ENCODE measurements around the gene DDX20. TPM values are rescaled to one million over a fixed set of nuclear protein-coding genes. Genes with fewer than 3 reads are reported as not detected.

DDX20 gene
- polyA plus RNA-seq, 1 experiment = 6.9 TPM

DNA sequence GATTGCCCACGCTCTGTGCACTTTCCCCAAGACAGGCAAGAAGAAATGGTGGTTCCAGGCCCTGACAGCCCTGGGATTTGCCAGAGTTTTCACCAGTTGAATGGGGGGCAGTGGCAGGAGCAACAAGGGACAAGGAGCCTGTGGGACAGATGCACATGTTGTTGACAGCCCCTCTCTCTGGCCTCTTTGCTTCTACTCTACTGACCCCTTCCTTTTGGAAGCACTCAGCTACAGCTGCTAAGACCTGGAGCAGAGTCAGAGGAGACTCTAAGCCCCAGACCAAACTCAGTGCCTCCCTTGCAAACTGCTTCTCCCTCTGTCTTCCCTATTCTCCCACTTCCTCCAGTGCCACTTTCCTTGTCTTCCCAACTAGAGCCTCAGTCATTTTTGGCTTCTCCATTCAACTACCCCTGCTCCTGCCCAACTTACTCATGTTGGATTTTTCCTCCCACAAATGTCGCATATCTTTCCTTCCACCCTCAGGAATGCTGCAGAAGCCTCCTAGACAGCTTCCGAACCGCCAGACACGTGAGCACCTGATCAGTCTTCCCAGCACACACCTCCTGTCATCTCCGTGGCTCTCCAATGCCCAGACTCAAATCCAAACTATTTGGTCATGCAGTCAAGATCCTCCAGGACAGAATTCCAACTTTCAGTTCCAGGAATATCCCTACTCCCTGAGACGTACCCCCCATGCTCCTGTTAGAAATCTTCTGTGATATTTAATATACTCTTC is 25.6 kb upstream of the DDX20 start:
- TF ChIP-seq, protein P1, sequence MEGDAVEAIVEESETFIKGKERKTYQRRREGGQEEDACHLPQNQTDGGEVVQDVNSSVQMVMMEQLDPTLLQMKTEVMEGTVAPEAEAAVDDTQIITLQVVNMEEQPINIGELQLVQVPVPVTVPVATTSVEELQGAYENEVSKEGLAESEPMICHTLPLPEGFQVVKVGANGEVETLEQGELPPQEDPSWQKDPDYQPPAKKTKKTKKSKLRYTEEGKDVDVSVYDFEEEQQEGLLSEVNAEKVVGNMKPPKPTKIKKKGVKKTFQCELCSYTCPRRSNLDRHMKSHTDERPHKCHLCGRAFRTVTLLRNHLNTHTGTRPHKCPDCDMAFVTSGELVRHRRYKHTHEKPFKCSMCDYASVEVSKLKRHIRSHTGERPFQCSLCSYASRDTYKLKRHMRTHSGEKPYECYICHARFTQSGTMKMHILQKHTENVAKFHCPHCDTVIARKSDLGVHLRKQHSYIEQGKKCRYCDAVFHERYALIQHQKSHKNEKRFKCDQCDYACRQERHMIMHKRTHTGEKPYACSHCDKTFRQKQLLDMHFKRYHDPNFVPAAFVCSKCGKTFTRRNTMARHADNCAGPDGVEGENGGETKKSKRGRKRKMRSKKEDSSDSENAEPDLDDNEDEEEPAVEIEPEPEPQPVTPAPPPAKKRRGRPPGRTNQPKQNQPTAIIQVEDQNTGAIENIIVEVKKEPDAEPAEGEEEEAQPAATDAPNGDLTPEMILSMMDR (IDR thresholded peaks at IDR 0.05; ENCODE audit: insufficient read depth, low read depth, low read length) = no peak
- Histone ChIP-seq H3K36me3 (ENCODE audit: control insufficient read depth, insufficient read depth, low read length) (no peaks in the 10 kb centered on the region; the same call in 1 of the 2 replicates), H3K27me3 (ENCODE audit: control insufficient read depth, insufficient read depth, low read length) (no peaks in the 10 kb centered on the region), H3K4me3 (ENCODE audit: low read depth, low read length) (no peak overlapping the region)
- ChIA-PET CTCF (interaction anchor here (0.7 to 8.2 kb wide), 2 partner anchors 8 to 16 kb away, joined by 3 to 48 read pairs; no protein-coding TSS in a partner anchor), POLR2A (no interaction called here)
- no peak for DNase-seq (ENCODE audit: low read depth)

DNA sequence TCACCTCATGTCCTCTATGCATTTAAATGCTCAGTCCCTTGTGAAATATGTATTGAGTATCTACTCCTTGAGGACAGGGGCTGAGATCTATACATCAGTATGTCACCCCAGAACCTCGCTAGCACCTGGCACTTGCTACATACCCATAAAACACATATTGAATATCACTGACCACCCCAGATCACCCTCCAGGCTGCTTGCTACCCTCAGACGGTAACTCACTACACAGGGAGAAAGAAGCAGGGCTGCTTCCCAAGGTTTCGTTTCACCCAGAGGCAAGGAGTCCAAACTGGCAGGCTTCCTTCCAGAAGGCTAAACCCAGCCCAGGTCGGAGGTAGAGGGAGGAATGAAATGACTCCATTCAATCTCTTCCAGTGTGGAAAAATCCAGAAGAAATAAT is 25.0 kb upstream of the DDX20 start:
- POLR2A ChIA-PET = no interaction called here
- CTCF ChIA-PET = interaction anchor here (8.2 kb wide), 1 partner anchor 16 kb away, joined by 48 read pairs; no protein-coding TSS in a partner anchor
- Histone ChIP-seq H3K27me3 (ENCODE audit: control insufficient read depth, insufficient read depth, low read length) (no peaks in the 10 kb centered on the region), H3K4me3 (ENCODE audit: low read depth, low read length) (no peak overlapping the region), H3K36me3 (ENCODE audit: control insufficient read depth, insufficient read depth, low read length) (no peaks in the 10 kb centered on the region; the same call in 1 of the 2 replicates)
- TF ChIP-seq, protein P1 (IDR thresholded peaks at IDR 0.05; ENCODE audit: insufficient read depth, low read depth, low read length) = no peak
- no peak for DNase-seq (ENCODE audit: low read depth)

DNA sequence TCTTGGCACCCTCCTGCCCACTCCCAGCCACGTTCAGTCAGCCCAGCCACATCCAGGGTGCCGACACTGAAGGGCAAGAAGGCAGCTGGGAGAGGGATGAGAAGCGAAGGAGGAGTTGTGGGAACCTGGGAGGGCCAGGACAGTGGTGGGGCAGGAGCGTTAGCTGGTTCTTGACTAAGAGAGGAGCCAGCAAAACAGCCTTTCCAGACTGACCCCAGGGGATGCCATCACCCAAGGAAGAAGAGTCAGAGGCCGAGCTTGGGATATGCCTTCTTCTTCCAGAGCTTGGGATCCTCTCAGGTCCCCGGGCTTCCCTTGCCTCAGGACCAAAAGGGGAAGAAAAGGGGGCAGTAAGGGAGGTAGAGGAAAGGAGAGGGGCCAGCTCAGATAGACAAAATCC is 23.7 kb upstream of the DDX20 start:
- Histone ChIP-seq H3K36me3 (ENCODE audit: control insufficient read depth, insufficient read depth, low read length) (no peaks in the 10 kb centered on the region; the same call in 1 of the 2 replicates), H3K4me3 (ENCODE audit: low read depth, low read length) (no peak overlapping the region), H3K27me3 (ENCODE audit: control insufficient read depth, insufficient read depth, low read length) (no peaks in the 10 kb centered on the region)
- CTCF ChIA-PET = interaction anchor here (0.9 to 8.2 kb wide), 2 partner anchors 16 to 17 kb away, joined by 4 to 48 read pairs; no protein-coding TSS in a partner anchor
- TF ChIP-seq, protein P1 (IDR thresholded peaks at IDR 0.05; ENCODE audit: insufficient read depth, low read depth, low read length) = no peak
- DNase-seq (ENCODE audit: low read depth) = no peak
- POLR2A ChIA-PET = no interaction called here

DNA sequence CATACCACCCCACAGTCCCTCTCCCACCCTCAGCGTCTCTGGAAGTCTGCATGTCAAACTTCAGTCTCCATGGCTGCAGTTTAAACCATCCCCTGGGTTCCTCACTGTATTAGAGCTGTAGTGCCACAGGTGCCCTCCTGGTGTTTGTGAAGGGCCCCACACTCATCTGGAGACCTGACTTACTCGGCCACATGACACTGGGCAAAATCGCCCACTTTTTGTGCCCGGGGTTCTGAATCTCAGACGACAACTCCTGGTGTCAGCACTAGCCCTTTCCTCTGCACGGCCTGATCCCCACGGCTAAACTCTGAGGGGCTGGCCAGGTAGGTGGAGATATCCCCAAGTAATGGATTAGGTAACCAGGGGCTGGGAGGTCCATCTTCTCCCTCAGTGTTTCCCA is 23.0 kb upstream of the DDX20 start:
- Histone ChIP-seq H3K36me3 (ENCODE audit: control insufficient read depth, insufficient read depth, low read length) (no peaks in the 10 kb centered on the region), H3K27me3 (ENCODE audit: control insufficient read depth, insufficient read depth, low read length) (no peaks in the 10 kb centered on the region), H3K4me3 (ENCODE audit: low read depth, low read length) (no peak overlapping the region)
- ChIA-PET CTCF (interaction anchor here (2.1 kb wide), 1 partner anchor 14 kb away, joined by 4 read pairs; no protein-coding TSS in a partner anchor), POLR2A (interaction anchor here (0.5 kb wide), 1 partner anchor 863 kb away, joined by 15 read pairs; no protein-coding TSS in a partner anchor)
- no peak for DNase-seq (ENCODE audit: low read depth)
- TF ChIP-seq, protein P1 (IDR thresholded peaks at IDR 0.05; ENCODE audit: insufficient read depth, low read depth, low read length) = no peak

DNA sequence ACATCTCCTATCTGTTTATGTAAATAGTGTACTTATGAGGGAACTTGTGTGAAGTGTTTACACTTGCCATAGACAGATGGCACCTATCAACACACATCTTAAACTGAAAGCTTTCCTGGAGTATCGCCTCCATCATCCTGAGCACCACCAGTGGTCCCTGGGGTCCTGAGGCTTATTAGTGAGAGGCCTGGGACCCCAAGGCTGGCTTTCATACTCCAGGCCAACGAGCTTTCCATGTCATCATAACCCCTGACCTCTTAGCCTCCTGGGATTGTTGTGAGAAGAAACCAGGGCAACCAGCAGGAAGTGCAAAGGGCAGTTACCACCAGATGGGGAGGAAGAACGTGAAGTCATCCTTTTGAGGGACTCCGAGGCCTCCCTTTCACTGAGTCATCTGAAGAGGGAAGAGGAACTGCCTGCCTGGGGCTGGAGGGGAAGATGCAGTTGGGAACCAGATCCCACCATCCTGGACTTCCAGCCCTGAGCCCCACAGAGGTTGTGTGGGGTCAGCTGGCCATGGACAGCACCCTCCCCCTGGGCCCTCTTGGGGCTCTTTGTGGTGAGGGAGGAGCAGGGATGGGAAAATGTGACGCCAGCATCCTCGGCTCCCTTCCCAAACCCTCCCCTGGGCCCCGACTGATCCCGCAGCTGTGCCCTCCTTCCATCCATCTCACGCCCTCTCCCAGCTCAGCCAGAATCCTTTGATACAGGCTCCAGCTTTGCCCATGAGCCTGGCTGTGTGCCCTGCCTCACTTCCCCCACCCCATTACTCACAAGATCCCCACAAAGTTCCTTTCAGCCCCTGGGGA is 22.3 kb upstream of the DDX20 start:
- DNase-seq (ENCODE audit: low read depth) = no peak
- TF ChIP-seq, protein P1 (IDR thresholded peaks at IDR 0.05; ENCODE audit: insufficient read depth, low read depth, low read length) = no peak
- no peaks in the 10 kb centered on the region for H3K27me3 ChIP-seq (ENCODE audit: control insufficient read depth, insufficient read depth, low read length)
- ChIA-PET POLR2A (interaction anchor here (0.5 kb wide), 1 partner anchor 862 kb away, joined by 15 read pairs; no protein-coding TSS in a partner anchor), CTCF (interaction anchor here (2.1 kb wide), 2 partner anchors 14 to 19 kb away, joined by 4 to 14 read pairs; no protein-coding TSS in a partner anchor)
- no peaks in the 10 kb centered on the region for H3K36me3 ChIP-seq (ENCODE audit: control insufficient read depth, insufficient read depth, low read length)
- H3K4me3 ChIP-seq (ENCODE audit: low read depth, low read length) = no peak overlapping the region
